GM12865 (cell line): ENCODE measurements around the gene CBR1.
"Not testable (repeated sequence)": the region's sequence is repeated elsewhere in the genome, so short reads cannot be mapped to it uniquely, and the experiment has no call there.

Experiments used
- DNase-seq: peaks from one replicate; pipeline ENCODE4 v3.0.0; 2010; ENCODE audit warnings: low read depth
- H3K4me3 ChIP-seq: 2 replicates; pipeline ENCODE4 v1.5.1; 2011; ENCODE audit warnings: mild to moderate bottlenecking, low read depth, low read length, control low read depth
- TF ChIP-seq, protein P1 (sequence below): IDR thresholded peaks from 2 replicates; pipeline ENCODE4 v1.5.1; 2011; ENCODE audit warnings: low read length, control low read depth, low read depth, inconsistent platforms; ENCODE audit not compliant: insufficient read depth; ENCODE audit errors: missing control alignments

Gene CBR1

GRCh38 chr21:36092681-36093080, 22.9 kb downstream of the CBR1 start:
- DNase-seq = no peak
- no peak overlapping the region for H3K4me3 ChIP-seq
- TF ChIP-seq, protein P1, sequence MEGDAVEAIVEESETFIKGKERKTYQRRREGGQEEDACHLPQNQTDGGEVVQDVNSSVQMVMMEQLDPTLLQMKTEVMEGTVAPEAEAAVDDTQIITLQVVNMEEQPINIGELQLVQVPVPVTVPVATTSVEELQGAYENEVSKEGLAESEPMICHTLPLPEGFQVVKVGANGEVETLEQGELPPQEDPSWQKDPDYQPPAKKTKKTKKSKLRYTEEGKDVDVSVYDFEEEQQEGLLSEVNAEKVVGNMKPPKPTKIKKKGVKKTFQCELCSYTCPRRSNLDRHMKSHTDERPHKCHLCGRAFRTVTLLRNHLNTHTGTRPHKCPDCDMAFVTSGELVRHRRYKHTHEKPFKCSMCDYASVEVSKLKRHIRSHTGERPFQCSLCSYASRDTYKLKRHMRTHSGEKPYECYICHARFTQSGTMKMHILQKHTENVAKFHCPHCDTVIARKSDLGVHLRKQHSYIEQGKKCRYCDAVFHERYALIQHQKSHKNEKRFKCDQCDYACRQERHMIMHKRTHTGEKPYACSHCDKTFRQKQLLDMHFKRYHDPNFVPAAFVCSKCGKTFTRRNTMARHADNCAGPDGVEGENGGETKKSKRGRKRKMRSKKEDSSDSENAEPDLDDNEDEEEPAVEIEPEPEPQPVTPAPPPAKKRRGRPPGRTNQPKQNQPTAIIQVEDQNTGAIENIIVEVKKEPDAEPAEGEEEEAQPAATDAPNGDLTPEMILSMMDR = no peak

DNA sequence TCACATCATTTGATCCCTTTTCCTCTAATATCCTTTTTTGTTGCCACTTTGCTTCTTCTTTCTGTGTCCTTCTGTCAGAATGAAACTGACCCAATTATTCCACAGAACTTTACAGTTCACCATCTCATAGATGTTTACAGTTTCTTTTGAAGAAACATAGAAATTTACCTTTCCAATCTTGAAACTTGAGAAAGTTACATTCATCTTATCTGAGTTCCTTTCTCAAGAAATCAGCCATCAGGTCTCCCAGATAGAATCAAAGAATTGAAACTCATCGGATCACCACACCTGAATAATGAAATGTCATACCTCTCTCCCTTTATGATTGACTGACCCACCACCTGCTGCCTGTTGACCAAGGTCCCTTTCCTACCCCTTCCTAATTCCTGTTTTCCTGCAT, 23.7 kb downstream of the CBR1 start:
- no peak overlapping the region for H3K4me3 ChIP-seq
- TF ChIP-seq, protein P1 = no peak
- DNase-seq = no peak

DNA sequence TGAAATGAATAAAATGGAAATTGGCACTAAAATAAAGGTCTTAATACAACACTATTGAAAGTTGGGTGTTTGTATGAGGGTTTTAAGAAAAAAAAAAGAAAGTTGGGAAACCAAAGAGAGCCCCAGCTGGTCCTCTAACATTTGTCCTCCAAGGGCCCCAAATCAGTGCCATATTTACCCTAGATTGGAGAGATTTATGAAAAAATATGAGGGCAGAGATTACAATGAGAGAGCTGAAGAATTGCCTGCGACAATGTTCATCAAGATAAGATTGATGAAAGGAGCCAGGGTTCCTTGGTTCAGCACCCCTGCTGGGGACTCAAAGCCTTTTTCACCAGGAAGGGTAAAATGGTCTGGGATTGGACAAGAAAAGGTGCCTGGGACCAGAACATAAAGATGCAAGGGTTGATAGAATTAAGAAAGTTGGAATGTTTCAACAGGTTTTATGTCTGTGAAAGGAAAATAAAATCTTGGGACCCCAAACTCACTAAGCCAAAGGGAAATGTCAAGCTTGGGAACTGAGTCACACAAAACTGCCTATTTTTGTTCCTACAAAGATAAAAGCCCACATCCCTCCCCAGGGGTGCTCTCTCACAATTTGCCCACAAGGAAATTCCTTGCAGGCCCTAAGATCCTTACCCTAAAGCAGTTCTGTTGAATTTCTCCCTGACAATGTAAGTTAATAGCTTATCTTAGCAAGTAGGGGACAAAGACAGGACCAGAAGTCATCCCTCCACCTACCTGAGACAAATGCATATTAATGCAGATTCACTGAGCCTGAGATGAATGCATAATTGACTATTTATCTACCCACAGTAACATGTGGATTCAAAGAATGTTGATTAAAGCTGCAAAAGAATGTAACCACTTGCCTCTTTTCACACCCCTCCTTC, 26.8 kb downstream of the CBR1 start:
- H3K4me3 ChIP-seq = no peak overlapping the region
- DNase-seq = no peak
- TF ChIP-seq, protein P1 = no peak

DNA sequence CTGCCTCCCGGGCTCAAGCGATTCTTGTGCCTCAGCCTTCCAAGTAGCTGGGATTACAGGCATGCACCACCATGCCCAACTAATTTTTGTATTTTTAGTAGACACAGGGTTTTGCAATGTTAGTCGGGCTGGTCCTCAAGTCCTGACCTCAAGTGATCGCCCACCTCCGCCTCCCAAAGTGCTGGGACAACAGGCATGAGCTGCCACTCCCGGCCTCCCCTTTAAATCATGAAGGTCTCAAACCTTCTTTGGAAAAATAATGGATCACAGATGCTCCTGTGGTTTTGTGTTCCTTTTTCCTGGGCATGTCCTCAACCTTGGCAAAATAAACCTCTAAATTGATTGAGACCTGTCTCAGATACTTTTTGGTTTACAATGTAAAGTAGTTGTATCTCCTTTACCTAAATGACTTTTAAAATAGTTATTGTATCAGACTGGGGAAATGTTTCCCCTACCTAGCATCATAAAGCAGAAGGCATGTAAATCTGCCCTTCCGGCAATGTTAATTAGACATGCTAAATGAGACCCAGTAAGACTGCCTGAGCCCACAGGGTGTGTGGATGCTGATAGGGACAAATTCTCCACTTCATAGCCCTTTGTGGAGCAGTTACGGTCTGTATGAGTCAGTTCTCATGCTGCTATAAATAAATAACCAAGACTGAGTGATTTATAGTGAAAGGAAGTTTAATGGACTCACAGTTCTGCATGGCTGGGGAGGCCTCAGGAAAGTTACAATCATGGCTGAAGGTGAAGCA, 27.8 kb downstream of the CBR1 start:
- H3K4me3 ChIP-seq = no peak overlapping the region
- TF ChIP-seq, protein P1 = no peak
- peak; percentile 49 for DNase-seq

GRCh38 chr21:36098182-36098532, 28.3 kb downstream of the CBR1 start:
- no peak for DNase-seq
- no peak overlapping the region for H3K4me3 ChIP-seq
- TF ChIP-seq, protein P1 = no peak

DNA sequence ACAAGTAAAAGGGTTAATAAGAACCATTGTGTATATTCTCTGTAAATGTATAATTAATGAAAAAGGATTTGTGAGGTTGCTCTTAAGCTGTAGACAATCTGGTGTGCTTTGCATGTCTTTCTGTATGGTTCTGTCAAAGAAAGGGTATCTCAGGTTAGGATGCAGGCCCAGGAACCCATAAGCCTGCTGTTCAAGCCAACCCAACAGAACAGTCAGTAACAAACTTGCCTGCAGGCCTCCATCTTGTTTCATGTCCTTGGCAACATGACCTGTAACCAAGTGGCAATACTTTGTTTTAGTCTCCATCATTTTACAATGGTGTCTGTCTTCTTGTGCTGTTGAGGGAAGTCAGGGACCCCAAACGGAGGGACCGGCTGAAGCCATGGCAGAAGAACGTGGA, 29.2 kb downstream of the CBR1 start:
- DNase-seq = no peak
- TF ChIP-seq, protein P1 = no peak
- no peak overlapping the region for H3K4me3 ChIP-seq

DNA sequence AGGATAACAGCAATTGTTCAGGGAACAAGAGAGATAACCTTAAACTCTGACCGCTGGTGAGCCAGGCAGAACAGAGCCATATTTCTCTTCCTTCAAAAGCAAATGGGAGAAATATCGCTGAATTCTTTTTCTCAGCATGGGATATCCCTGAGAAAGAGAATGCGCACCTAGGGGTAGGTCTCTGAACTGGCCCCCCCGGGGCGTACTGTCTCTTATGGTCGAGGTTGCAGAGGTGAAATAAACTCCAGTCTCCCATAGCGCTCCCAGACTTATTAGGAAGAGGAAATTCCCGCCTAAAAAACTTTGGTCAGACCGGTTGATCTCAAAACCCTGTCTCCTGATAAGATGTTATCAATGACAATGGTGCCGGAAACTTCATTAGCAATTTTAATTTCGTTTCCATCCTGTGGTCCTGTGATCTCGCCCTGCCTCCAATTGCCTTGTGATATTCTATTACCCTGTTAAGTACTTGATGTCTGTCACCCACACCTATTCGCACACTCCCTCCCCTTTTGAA, 29.9 kb downstream of the CBR1 start:
- not testable (repeated sequence) for H3K4me3 ChIP-seq, DNase-seq
